ENCODE data around the gene XPO5.
"Not testable (repeated sequence)": the region's sequence is repeated elsewhere in the genome, so short reads cannot be mapped to it uniquely, and the experiment has no call there.

The XPO5 gene

GRCh38 chr6:43579171-43579570, 3.3 kb upstream of the XPO5 start:
- no peak overlapping the region for H3K27ac ChIP-seq (ENCODE audit: low read depth, low read length)
- no peak overlapping the region for H3K4me3 ChIP-seq (ENCODE audit: low read depth in 1 of 2, low read length in 2 of 2)
- H3K9me3 ChIP-seq (ENCODE audit: low read length): no peaks in the 10 kb centered on the region
- no peak overlapping the region for H3K9ac ChIP-seq (ENCODE audit: low read length)
- no peaks in the 10 kb centered on the region for H3K27me3 ChIP-seq (ENCODE audit: control insufficient read depth in 1 of 2, insufficient read depth in 2 of 2, low read length in 2 of 2)
- H3K4me1 ChIP-seq (ENCODE audit: insufficient read depth, low read length): peaks cover 20% of the 10 kb centered on the region
- peaks cover 22% of the 10 kb centered on the region for H3K36me3 ChIP-seq (ENCODE audit: insufficient read depth, low read length)

GRCh38 chr6:43578748-43579147, 2.9 kb upstream of the XPO5 start:
- Histone ChIP-seq H3K36me3 (ENCODE audit: insufficient read depth, low read length) (peaks cover 18% of the 10 kb centered on the region), H3K9me3 (ENCODE audit: low read length) (no peaks in the 10 kb centered on the region), H3K4me1 (ENCODE audit: insufficient read depth, low read length) (peaks cover 20% of the 10 kb centered on the region), H3K4me3 (ENCODE audit: low read depth in 1 of 2, low read length in 2 of 2) (no peak overlapping the region), H3K27ac (ENCODE audit: low read depth, low read length) (no peak overlapping the region), H3K9ac (ENCODE audit: low read length) (no peak overlapping the region), H3K27me3 (ENCODE audit: control insufficient read depth in 1 of 2, insufficient read depth in 2 of 2, low read length in 2 of 2) (no peaks in the 10 kb centered on the region)

DNA sequence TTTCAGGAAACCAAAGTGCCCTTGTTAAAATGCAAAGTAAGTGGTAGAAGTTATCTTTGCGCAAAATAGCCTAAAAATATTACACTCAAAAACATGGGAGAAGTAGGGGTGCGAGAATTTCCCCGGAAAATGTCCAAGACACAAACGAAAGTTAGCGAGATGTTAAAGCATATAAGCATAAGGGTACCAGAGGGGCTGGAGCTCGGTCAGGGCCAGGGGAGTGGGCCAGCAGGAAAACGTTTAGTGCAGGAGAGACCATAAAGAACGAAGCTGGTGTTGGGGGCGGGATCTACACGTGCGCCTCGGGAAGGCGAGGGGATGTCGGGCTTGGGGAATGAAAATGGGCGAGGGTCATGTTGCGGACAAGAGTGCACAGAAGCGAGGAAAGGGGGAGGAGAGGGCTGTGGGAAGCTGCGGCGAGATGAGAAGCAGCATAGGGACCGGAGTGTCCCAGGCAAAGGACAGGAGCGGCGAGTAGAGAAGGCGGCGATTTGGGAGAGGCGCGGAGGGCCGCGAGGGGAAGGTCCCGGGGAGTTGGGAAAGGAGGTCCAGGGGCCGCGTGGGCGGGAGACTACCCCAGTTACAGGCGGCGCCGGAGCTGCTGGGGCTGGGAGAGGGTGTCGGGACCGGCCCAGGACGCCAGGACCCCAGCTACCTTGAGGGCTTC, 600 bp downstream of the XPO5 start:
- H3K9ac ChIP-seq (ENCODE audit: low read length): peak overlapping the region; percentile 34
- peaks cover 20% of the 10 kb centered on the region for H3K4me1 ChIP-seq (ENCODE audit: insufficient read depth, low read length)
- peak overlapping the region; percentile 81 for H3K27ac ChIP-seq (ENCODE audit: low read depth, low read length)
- H3K27me3 ChIP-seq (ENCODE audit: control insufficient read depth in 1 of 2, insufficient read depth in 2 of 2, low read length in 2 of 2): no peaks in the 10 kb centered on the region
- H3K9me3 ChIP-seq (ENCODE audit: low read length): no peaks in the 10 kb centered on the region
- H3K36me3 ChIP-seq (ENCODE audit: insufficient read depth, low read length): peaks cover 14% of the 10 kb centered on the region
- H3K4me3 ChIP-seq (ENCODE audit: low read depth in 1 of 2, low read length in 2 of 2): peak overlapping the region; percentile 94 to 97

DNA sequence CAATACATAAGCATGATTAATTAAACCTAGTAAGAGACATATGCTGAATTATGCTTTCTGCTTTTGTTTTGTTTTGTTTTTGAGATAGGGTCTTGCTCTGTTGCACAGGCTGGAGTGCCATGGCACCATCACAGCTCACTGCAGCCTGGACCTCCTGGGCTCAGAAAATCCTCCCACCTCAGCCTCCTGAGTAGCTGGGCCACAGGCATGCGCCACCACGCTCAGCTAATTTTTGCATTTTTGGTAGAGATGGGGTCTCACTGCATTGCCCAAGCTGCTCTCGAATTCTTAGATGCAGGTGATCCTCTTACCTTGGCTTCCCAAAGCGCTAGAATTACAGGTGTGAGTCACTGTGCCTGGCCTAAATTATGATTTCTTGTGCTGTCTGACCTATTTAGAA, 3.8 kb downstream of the XPO5 start:
- H3K27me3 ChIP-seq (ENCODE audit: control insufficient read depth in 1 of 2, insufficient read depth in 2 of 2, low read length in 2 of 2): no peaks in the 10 kb centered on the region
- no peaks in the 10 kb centered on the region for H3K9me3 ChIP-seq (ENCODE audit: low read length)
- H3K9ac ChIP-seq (ENCODE audit: low read length): no peak overlapping the region
- H3K36me3 ChIP-seq (ENCODE audit: insufficient read depth, low read length): peaks cover 23% of the 10 kb centered on the region
- H3K27ac ChIP-seq (ENCODE audit: low read depth, low read length): no peak overlapping the region
- H3K4me3 ChIP-seq (ENCODE audit: low read depth in 1 of 2, low read length in 2 of 2): no peak overlapping the region
- peaks cover 14% of the 10 kb centered on the region for H3K4me1 ChIP-seq (ENCODE audit: insufficient read depth, low read length)

DNA sequence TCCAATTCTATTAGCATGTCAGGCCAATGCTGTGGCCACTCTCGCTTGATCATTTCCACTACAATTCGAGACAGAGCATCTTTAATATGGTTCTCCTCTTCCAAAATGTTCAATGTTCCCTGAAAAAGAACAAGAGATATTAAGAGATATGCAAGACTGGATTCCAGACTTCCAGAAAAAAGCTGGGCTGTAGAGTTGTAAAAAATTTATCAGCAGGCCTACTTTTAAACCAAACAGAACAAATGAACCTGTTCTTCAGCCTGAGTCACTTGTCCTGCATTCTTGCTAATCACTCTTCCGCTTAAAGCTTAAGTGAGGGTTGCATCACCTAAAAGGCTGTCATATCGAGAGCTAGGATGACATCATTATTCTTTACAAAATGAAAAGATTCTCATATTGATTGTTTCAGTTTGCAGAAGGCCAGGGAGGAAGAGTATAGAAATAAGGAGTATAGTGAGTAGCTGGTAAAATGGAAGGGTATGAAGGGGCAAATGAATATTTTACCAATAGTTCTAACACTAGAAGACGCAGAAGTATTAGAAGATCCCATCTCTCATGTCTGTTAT, 4.9 kb downstream of the XPO5 start:
- Histone ChIP-seq H3K27me3 (ENCODE audit: control insufficient read depth in 1 of 2, insufficient read depth in 2 of 2, low read length in 2 of 2) (no peaks in the 10 kb centered on the region), H3K4me1 (ENCODE audit: insufficient read depth, low read length) (peaks cover 8% of the 10 kb centered on the region), H3K9me3 (ENCODE audit: low read length) (no peaks in the 10 kb centered on the region), H3K36me3 (ENCODE audit: insufficient read depth, low read length) (peaks cover 27% of the 10 kb centered on the region), H3K9ac (ENCODE audit: low read length) (no peak overlapping the region), H3K4me3 (ENCODE audit: low read depth in 1 of 2, low read length in 2 of 2) (no peak overlapping the region), H3K27ac (ENCODE audit: low read depth, low read length) (no peak overlapping the region)

DNA sequence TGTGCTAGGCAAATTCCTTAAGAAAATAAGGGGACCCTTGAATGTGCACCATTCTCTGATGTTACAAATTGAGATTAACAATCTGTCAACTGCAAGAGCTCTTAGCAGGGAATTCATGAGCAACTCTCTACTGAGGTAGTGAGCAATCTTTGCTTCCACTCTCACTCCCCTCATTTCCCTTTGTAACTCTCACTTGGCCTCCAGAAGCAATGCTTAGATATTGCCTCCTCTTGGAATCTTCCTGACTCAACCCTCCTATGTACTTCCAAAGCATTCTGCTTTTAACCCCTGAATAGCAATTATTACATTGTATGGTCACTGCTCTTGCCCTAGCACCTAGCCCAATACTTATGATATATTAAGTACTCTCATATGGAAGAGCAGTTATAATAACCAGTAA, 16.5 kb downstream of the XPO5 start:
- Histone ChIP-seq H3K9ac (ENCODE audit: low read length) (no peak overlapping the region), H3K9me3 (ENCODE audit: low read length) (no peaks in the 10 kb centered on the region), H3K27me3 (ENCODE audit: control insufficient read depth in 1 of 2, insufficient read depth in 2 of 2, low read length in 2 of 2) (no peaks in the 10 kb centered on the region), H3K4me3 (ENCODE audit: low read depth in 1 of 2, low read length in 2 of 2) (no peak overlapping the region), H3K4me1 (ENCODE audit: insufficient read depth, low read length) (no peaks in the 10 kb centered on the region), H3K36me3 (ENCODE audit: insufficient read depth, low read length) (peaks cover 55% of the 10 kb centered on the region), H3K27ac (ENCODE audit: low read depth, low read length) (no peak overlapping the region)

DNA sequence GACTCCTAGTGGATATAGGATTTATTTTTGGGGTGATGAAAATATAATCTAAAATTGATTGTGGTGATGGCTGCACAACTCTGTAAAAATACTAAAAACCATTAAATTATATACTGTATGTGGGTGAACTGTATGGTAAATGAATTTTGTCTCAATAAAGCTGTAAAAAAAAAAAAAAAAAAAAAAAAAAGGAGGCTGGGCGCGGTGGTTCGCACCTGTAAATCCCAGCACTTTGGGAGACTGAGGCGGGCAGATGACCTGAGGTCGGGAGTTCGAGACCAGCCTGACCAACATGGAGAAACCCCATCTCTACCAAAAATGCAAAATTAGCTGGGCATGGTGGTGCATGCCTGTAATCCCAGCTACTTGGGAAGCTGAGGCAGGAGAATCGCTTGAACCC, 18.2 kb downstream of the XPO5 start:
- not testable (repeated sequence) for H3K9ac ChIP-seq (ENCODE audit: low read length); H3K4me3 ChIP-seq (ENCODE audit: low read depth in 1 of 2, low read length in 2 of 2); H3K9me3 ChIP-seq (ENCODE audit: low read length); H3K27me3 ChIP-seq (ENCODE audit: control insufficient read depth in 1 of 2, insufficient read depth in 2 of 2, low read length in 2 of 2); H3K4me1 ChIP-seq (ENCODE audit: insufficient read depth, low read length); H3K27ac ChIP-seq (ENCODE audit: low read depth, low read length)
- peaks cover 56% of the 10 kb centered on the region for H3K36me3 ChIP-seq (ENCODE audit: insufficient read depth, low read length)

- Histone ChIP-seq H3K9me3 (ENCODE audit: low read length) (no peaks in the 10 kb centered on the region), H3K4me1 (ENCODE audit: insufficient read depth, low read length) (no peaks in the 10 kb centered on the region), H3K36me3 (ENCODE audit: insufficient read depth, low read length) (peaks cover 60% of the 10 kb centered on the region), H3K9ac (ENCODE audit: low read length) (no peak overlapping the region), H3K27me3 (ENCODE audit: control insufficient read depth in 1 of 2, insufficient read depth in 2 of 2, low read length in 2 of 2) (no peaks in the 10 kb centered on the region), H3K27ac (ENCODE audit: low read depth, low read length) (no peak overlapping the region), H3K4me3 (ENCODE audit: low read depth in 1 of 2, low read length in 2 of 2) (no peak overlapping the region)
Observed at GRCh38 chr6:43547222-43547621, 28.6 kb downstream of the XPO5 start.

- H3K36me3 ChIP-seq (ENCODE audit: insufficient read depth, low read length): peaks cover 34% of the 10 kb centered on the region
- H3K27ac ChIP-seq (ENCODE audit: low read depth, low read length): no peak overlapping the region
- no peak overlapping the region for H3K4me3 ChIP-seq (ENCODE audit: low read depth in 1 of 2, low read length in 2 of 2)
- H3K27me3 ChIP-seq (ENCODE audit: control insufficient read depth in 1 of 2, insufficient read depth in 2 of 2, low read length in 2 of 2): no peaks in the 10 kb centered on the region
- H3K9ac ChIP-seq (ENCODE audit: low read length): no peak overlapping the region
- no peaks in the 10 kb centered on the region for H3K9me3 ChIP-seq (ENCODE audit: low read length)
- no peaks in the 10 kb centered on the region for H3K4me1 ChIP-seq (ENCODE audit: insufficient read depth, low read length)
Observed at GRCh38 chr6:43544461-43544860, 31.4 kb downstream of the XPO5 start.

DNA sequence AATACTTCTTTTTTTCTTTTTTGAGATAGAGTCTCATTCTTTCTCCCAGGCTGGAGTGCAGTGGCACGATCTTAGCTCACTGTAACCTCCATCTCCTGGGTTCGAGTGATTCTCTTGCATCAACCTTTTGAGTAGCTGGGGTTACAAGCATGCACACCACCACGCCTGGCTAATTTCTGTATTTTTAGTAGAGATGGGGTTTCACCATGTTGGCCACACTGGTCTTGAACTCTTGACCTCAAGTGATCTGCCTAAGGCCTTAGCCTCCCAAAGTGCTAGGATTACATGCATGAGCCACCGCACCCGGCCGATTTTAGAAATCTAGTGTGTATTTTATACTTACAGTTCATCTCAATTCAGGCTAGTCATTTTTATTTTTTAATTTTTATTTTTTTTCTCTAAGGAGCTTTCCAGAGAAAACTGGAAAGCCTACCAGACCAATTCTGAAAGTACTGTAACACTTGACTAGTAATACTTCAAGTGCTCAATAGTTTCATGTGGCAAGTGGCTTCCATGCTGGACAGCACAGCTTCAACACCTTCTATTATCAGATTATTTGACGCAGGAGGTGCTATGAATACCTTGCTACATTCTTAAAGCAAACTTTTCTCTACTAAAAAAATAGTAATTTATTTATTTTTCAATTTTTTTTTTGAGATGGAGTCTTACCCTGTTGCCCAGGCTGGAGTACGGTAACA, 33.9 kb downstream of the XPO5 start:
- Histone ChIP-seq H3K9ac (ENCODE audit: low read length) (no peak overlapping the region), H3K27ac (ENCODE audit: low read depth, low read length) (no peak overlapping the region), H3K4me3 (ENCODE audit: low read depth in 1 of 2, low read length in 2 of 2) (no peak overlapping the region), H3K9me3 (ENCODE audit: low read length) (no peaks in the 10 kb centered on the region), H3K27me3 (ENCODE audit: control insufficient read depth in 1 of 2, insufficient read depth in 2 of 2, low read length in 2 of 2) (no peaks in the 10 kb centered on the region), H3K4me1 (ENCODE audit: insufficient read depth, low read length) (no peaks in the 10 kb centered on the region), H3K36me3 (ENCODE audit: insufficient read depth, low read length) (peaks cover 22% of the 10 kb centered on the region)

GRCh38 chr6:43540507-43540906, 35.3 kb downstream of the XPO5 start:
- Histone ChIP-seq H3K4me1 (ENCODE audit: insufficient read depth, low read length) (no peaks in the 10 kb centered on the region), H3K9me3 (ENCODE audit: low read length) (no peaks in the 10 kb centered on the region), H3K36me3 (ENCODE audit: insufficient read depth, low read length) (peaks cover 9% of the 10 kb centered on the region), H3K27ac (ENCODE audit: low read depth, low read length) (no peak overlapping the region), H3K27me3 (ENCODE audit: control insufficient read depth in 1 of 2, insufficient read depth in 2 of 2, low read length in 2 of 2) (no peaks in the 10 kb centered on the region), H3K4me3 (ENCODE audit: low read depth in 1 of 2, low read length in 2 of 2) (no peak overlapping the region), H3K9ac (ENCODE audit: low read length) (no peak overlapping the region)

GRCh38 chr6:43539409-43539808, 36.4 kb downstream of the XPO5 start:
- not testable (repeated sequence) for H3K4me1 ChIP-seq (ENCODE audit: insufficient read depth, low read length); H3K27ac ChIP-seq (ENCODE audit: low read depth, low read length); H3K9me3 ChIP-seq (ENCODE audit: low read length); H3K36me3 ChIP-seq (ENCODE audit: insufficient read depth, low read length); H3K9ac ChIP-seq (ENCODE audit: low read length); H3K4me3 ChIP-seq (ENCODE audit: low read depth in 1 of 2, low read length in 2 of 2); H3K27me3 ChIP-seq (ENCODE audit: control insufficient read depth in 1 of 2, insufficient read depth in 2 of 2, low read length in 2 of 2)

All from muscle layer of colon (tissue), 2 donors.